Body of pancreas (tissue), 4 donors: ENCODE measurements around the gene ARHGAP29.
A peak's percentile ranks its signal among the peaks of the same experiment; 100 is the strongest.

Source experiments
- CTCF ChIP-seq, 7 experiments: fragments of 450-650 bp in 4 of 7; fragments of 200-600 bp in 3 of 7; sonication (generic) in 3 of 7; IDR thresholded peaks; one replicate each; pipeline ENCODE4 v1.5.1; 2016 to 2019; ENCODE audit warnings: antibody characterized with exemption in 7 of 7
- POLR2A ChIP-seq, 3 donors: fragments of 450-650 bp; IDR thresholded peaks; one replicate each; pipeline ENCODE4 v1.6.1; 2016; ENCODE audit warnings: antibody characterized with exemption in 3 of 3, mild to moderate bottlenecking in 2 of 3

DNA sequence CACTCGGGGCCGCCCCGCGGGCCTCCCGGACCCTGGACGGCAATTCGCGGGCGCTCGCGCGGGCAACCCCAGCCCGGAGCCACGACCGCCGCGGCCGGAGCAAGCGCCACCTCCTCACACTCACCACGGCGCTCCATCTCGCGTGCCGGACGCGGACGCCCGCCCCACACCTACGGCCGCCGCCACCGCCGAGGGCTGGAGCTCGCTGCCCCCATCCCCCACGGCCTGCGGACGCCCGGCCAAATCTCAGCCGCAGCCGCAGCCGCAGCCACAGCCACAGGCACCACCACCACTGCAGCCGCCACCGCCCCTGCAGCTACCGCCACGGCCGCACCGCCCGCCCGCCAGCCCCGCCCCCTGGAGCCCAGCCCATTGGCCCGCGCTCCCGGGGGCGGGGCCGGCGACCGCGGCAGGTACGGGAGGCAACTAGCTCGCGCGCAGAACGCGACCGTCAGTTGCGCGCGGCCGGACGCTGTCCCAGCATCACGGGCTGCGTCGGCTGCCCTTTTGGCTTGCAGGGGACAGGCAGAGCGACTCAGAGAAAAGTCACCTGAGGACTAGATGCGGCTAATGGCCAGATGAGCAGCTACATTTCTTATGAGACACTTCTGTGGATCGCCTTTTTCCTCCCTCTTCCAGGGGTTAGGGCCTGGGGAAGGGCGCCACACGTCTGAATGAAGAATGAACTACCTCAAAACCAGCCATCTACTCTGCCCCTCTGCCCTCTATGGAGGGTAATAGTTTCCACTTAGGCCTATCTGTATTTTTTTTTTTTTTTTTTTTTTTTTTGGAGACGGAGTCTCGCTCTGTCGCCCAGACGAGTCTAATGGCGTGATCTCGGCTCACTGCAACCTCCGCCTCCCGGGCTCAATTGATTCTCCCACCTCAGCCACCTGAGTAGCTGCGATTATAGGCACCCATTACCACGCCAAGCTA is at the start of gene ARHGAP29:
- peak in 4 of 7 experiments; percentile 7 to 33 (median 22) for TF ChIP-seq CTCF (IDR thresholded peaks at IDR 0.05)
- TF ChIP-seq POLR2A (IDR thresholded peaks at IDR 0.05), result peak; percentile 72 to 92 (median 79)
